ENCODE measurements around the gene LRRC28. TPM values are rescaled to one million over a fixed set of nuclear protein-coding genes. Genes with fewer than 3 reads are reported as not detected.

Gene LRRC28
- total and polyA plus RNA-seq, 7 experiments from 2014 or later: 15.0 to 25.9 (median 19.9) TPM

- no peak overlapping the region for H3K27ac ChIP-seq (ENCODE audit: low read depth, low read length)
- no peaks in the 10 kb centered on the region for H3K27me3 ChIP-seq (ENCODE audit: control insufficient read depth in 2 of 2, insufficient read depth in 2 of 2, low read length in 2 of 2)
- ChIA-PET POLR2A (no interaction called here), CTCF (no interaction called here)
- intact Hi-C loops (cut with micrococcal nuclease): no loop called here
- Mint-ChIP-seq H3K27me3 (no peaks in the 10 kb centered on the region), H3K9me3 (no peaks in the 10 kb centered on the region), H3K4me3 (no peak overlapping the region), H3K4me1 (peaks cover 0 to 5% (median 0%) of the 10 kb centered on the region in 7 donors), H3K27ac (no peak overlapping the region), H3K36me3 (peaks cover 0 to 7% (median 2%) of the 10 kb centered on the region in 5 donors)
- DNase-seq (no peak), ATAC-seq (no peak)
- H3K9me3 ChIP-seq (ENCODE audit: control insufficient read depth in 2 of 3, low read length in 3 of 3): no peaks in the 10 kb centered on the region
- H3K4me3 ChIP-seq (ENCODE audit: low read length): no peak overlapping the region
- no peaks in the 10 kb centered on the region for H3K4me1 ChIP-seq (ENCODE audit: control insufficient read depth in 2 of 2, insufficient read depth in 2 of 2, low read length in 2 of 2)
- H3K36me3 ChIP-seq (ENCODE audit: control insufficient read depth in 2 of 3, insufficient read depth in 3 of 3, low read length in 3 of 3): no peaks in the 10 kb centered on the region
These were observed 75.0 kb downstream of the LRRC28 start for GRCh38 chr15:99326235-99326634.

- H3K9me3 ChIP-seq (ENCODE audit: control insufficient read depth in 2 of 3, low read length in 3 of 3): no peaks in the 10 kb centered on the region
- Mint-ChIP-seq H3K27ac (no peak overlapping the region), H3K4me1 (peaks cover 0 to 5% (median 0%) of the 10 kb centered on the region in 7 donors), H3K4me3 (no peak overlapping the region), H3K36me3 (peaks cover 0 to 13% (median 0%) of the 10 kb centered on the region in 5 donors), H3K27me3 (no peaks in the 10 kb centered on the region), H3K9me3 (no peaks in the 10 kb centered on the region)
- ATAC-seq: no peak
- no peaks in the 10 kb centered on the region for H3K36me3 ChIP-seq (ENCODE audit: control insufficient read depth in 2 of 3, insufficient read depth in 3 of 3, low read length in 3 of 3)
- H3K27ac ChIP-seq (ENCODE audit: low read depth, low read length): no peak overlapping the region
- DNase-seq: no peak
- ChIA-PET POLR2A (no interaction called here), CTCF (no interaction called here)
- intact Hi-C loops (cut with micrococcal nuclease): no loop called here
- H3K27me3 ChIP-seq (ENCODE audit: control insufficient read depth in 2 of 2, insufficient read depth in 2 of 2, low read length in 2 of 2): no peaks in the 10 kb centered on the region
- H3K4me3 ChIP-seq (ENCODE audit: low read length): no peak overlapping the region
- H3K4me1 ChIP-seq (ENCODE audit: control insufficient read depth in 2 of 2, insufficient read depth in 2 of 2, low read length in 2 of 2): no peaks in the 10 kb centered on the region
These were observed 77.1 kb downstream of the LRRC28 start for GRCh38 chr15:99328106-99329072.

- DNase-seq (no peak), ATAC-seq (no peak)
- no peak overlapping the region for H3K4me3 ChIP-seq (ENCODE audit: low read length)
- no peaks in the 10 kb centered on the region for H3K4me1 ChIP-seq (ENCODE audit: control insufficient read depth in 2 of 2, insufficient read depth in 2 of 2, low read length in 2 of 2)
- H3K4me1 Mint-ChIP-seq: no peaks in the 10 kb centered on the region
- H3K27me3 ChIP-seq (ENCODE audit: control insufficient read depth in 2 of 2, insufficient read depth in 2 of 2, low read length in 2 of 2): no peaks in the 10 kb centered on the region
- peaks cover 0 to 3% (median 0%) of the 10 kb centered on the region in 3 experiments for H3K36me3 ChIP-seq (ENCODE audit: control insufficient read depth in 2 of 3, insufficient read depth in 3 of 3, low read length in 3 of 3)
- H3K27ac ChIP-seq (ENCODE audit: low read depth, low read length): no peak overlapping the region
- no peaks in the 10 kb centered on the region for H3K9me3 Mint-ChIP-seq
- H3K4me3 Mint-ChIP-seq: no peak overlapping the region
- ChIA-PET CTCF (interaction anchor here (0.6 to 0.8 kb wide), 2 partner anchors 51 to 427 kb away, joined by 3 read pairs; no protein-coding TSS in a partner anchor), POLR2A (no interaction called here)
- H3K27me3 Mint-ChIP-seq: no peaks in the 10 kb centered on the region
- intact Hi-C loops (cut with micrococcal nuclease): no loop called here
- H3K9me3 ChIP-seq (ENCODE audit: control insufficient read depth in 2 of 3, low read length in 3 of 3): no peaks in the 10 kb centered on the region
- no peak overlapping the region for H3K27ac Mint-ChIP-seq
- peaks cover 0 to 21% (median 1%) of the 10 kb centered on the region in 5 donors for H3K36me3 Mint-ChIP-seq
These were observed 80.1 kb downstream of the LRRC28 start for GRCh38 chr15:99331381-99331780.

- ChIA-PET POLR2A (interaction anchor here (0.7 kb wide), 1 partner anchor 143 kb away, joined by 3 read pairs; no protein-coding TSS in a partner anchor), CTCF (no interaction called here)
- H3K36me3 ChIP-seq (ENCODE audit: control insufficient read depth in 2 of 3, insufficient read depth in 3 of 3, low read length in 3 of 3): peaks cover 0 to 3% (median 0%) of the 10 kb centered on the region in 3 experiments
- H3K9me3 Mint-ChIP-seq: no peaks in the 10 kb centered on the region
- intact Hi-C loops (cut with micrococcal nuclease): no loop called here
- H3K27me3 Mint-ChIP-seq: no peaks in the 10 kb centered on the region
- H3K4me1 Mint-ChIP-seq: no peaks in the 10 kb centered on the region
- H3K27me3 ChIP-seq (ENCODE audit: control insufficient read depth in 2 of 2, insufficient read depth in 2 of 2, low read length in 2 of 2): no peaks in the 10 kb centered on the region
- H3K9me3 ChIP-seq (ENCODE audit: control insufficient read depth in 2 of 3, low read length in 3 of 3): no peaks in the 10 kb centered on the region
- peaks cover 0 to 24% (median 6%) of the 10 kb centered on the region in 5 donors for H3K36me3 Mint-ChIP-seq
- no peak overlapping the region for H3K4me3 Mint-ChIP-seq
- H3K4me3 ChIP-seq (ENCODE audit: low read length): no peak overlapping the region
- DNase-seq (no peak), ATAC-seq (no peak)
- H3K4me1 ChIP-seq (ENCODE audit: control insufficient read depth in 2 of 2, insufficient read depth in 2 of 2, low read length in 2 of 2): no peaks in the 10 kb centered on the region
- no peak overlapping the region for H3K27ac Mint-ChIP-seq
- no peak overlapping the region for H3K27ac ChIP-seq (ENCODE audit: low read depth, low read length)
These were observed 82.1 kb downstream of the LRRC28 start for GRCh38 chr15:99333413-99333812.

GRCh38 chr15:99333981-99334380 lies 82.7 kb downstream of the LRRC28 start:
- no peak overlapping the region for H3K4me3 Mint-ChIP-seq
- H3K27ac Mint-ChIP-seq: no peak overlapping the region
- Histone ChIP-seq H3K27ac (ENCODE audit: low read depth, low read length) (no peak overlapping the region), H3K9me3 (ENCODE audit: control insufficient read depth in 2 of 3, low read length in 3 of 3) (no peaks in the 10 kb centered on the region), H3K36me3 (ENCODE audit: control insufficient read depth in 2 of 3, insufficient read depth in 3 of 3, low read length in 3 of 3) (peaks cover 0 to 3% (median 0%) of the 10 kb centered on the region in 3 experiments), H3K4me3 (ENCODE audit: low read length) (no peak overlapping the region), H3K4me1 (ENCODE audit: control insufficient read depth in 2 of 2, insufficient read depth in 2 of 2, low read length in 2 of 2) (no peaks in the 10 kb centered on the region), H3K27me3 (ENCODE audit: control insufficient read depth in 2 of 2, insufficient read depth in 2 of 2, low read length in 2 of 2) (no peaks in the 10 kb centered on the region)
- H3K36me3 Mint-ChIP-seq: peaks cover 0 to 24% (median 9%) of the 10 kb centered on the region in 5 donors
- ATAC-seq: no peak
- H3K4me1 Mint-ChIP-seq: no peaks in the 10 kb centered on the region
- no peaks in the 10 kb centered on the region for H3K27me3 Mint-ChIP-seq
- intact Hi-C loops (cut with micrococcal nuclease): no loop called here
- DNase-seq: no peak
- CTCF ChIA-PET: interaction anchor here (1.6 kb wide), 1 partner anchor 10 kb away, joined by 6 read pairs; no protein-coding TSS in a partner anchor
- no peaks in the 10 kb centered on the region for H3K9me3 Mint-ChIP-seq
- POLR2A ChIA-PET: interaction anchor here (0.7 kb wide), 1 partner anchor 143 kb away, joined by 3 read pairs; no protein-coding TSS in a partner anchor

- Histone ChIP-seq H3K4me3 (ENCODE audit: low read length) (no peak overlapping the region), H3K27me3 (ENCODE audit: control insufficient read depth in 2 of 2, insufficient read depth in 2 of 2, low read length in 2 of 2) (no peaks in the 10 kb centered on the region), H3K9me3 (ENCODE audit: control insufficient read depth in 2 of 3, low read length in 3 of 3) (no peaks in the 10 kb centered on the region), H3K4me1 (ENCODE audit: control insufficient read depth in 2 of 2, insufficient read depth in 2 of 2, low read length in 2 of 2) (no peaks in the 10 kb centered on the region), H3K27ac (ENCODE audit: low read depth, low read length) (no peak overlapping the region), H3K36me3 (ENCODE audit: control insufficient read depth in 2 of 3, insufficient read depth in 3 of 3, low read length in 3 of 3) (peaks cover 0 to 3% (median 0%) of the 10 kb centered on the region in 3 experiments)
- Mint-ChIP-seq H3K27ac (no peak overlapping the region), H3K9me3 (no peaks in the 10 kb centered on the region), H3K27me3 (no peaks in the 10 kb centered on the region), H3K36me3 (peaks cover 0 to 21% (median 9%) of the 10 kb centered on the region in 5 donors), H3K4me1 (no peaks in the 10 kb centered on the region), H3K4me3 (no peak overlapping the region)
- ATAC-seq (no peak), DNase-seq (no peak)
- ChIA-PET CTCF (interaction anchor here (0.6 to 1.6 kb wide), 2 partner anchors 9 to 357 kb away, joined by 3 to 6 read pairs; no protein-coding TSS in a partner anchor), POLR2A (interaction anchor here (0.8 kb wide), 1 partner anchor 203 kb away, joined by 3 read pairs; no protein-coding TSS in a partner anchor)
- intact Hi-C loops (cut with micrococcal nuclease): no loop called here
These were observed 84.2 kb downstream of the LRRC28 start for GRCh38 chr15:99335508-99335907.
